Measurements from ENCODE around the gene JMJD6. TPM values are rescaled to one million over a fixed set of nuclear protein-coding genes. Genes with fewer than 3 reads are reported as not detected.

Gene JMJD6
- total RNA-seq, 4 donors from 2014 or later = 13.8 to 22.1 (median 17.7) TPM

GRCh38 chr17:76706817-76707216, 19.6 kb downstream of the JMJD6 start:
- 89% methylated on average over 3 of the region's 3 CpGs for WGBS
- H3K27ac ChIP-seq = no peak overlapping the region
- TF ChIP-seq CTCF (IDR thresholded peaks at IDR 0.05) (no peak), POLR2A (IDR thresholded peaks at IDR 0.05) (no peak), POLR2AphosphoS5 (IDR thresholded peaks at IDR 0.05) (no peak), EP300 (IDR thresholded peaks at IDR 0.05) (no peak)
- H3K4me1 ChIP-seq = peaks cover 34% of the 10 kb centered on the region
- no peaks in the 10 kb centered on the region for H3K9me3 ChIP-seq
- H3K4me3 ChIP-seq = no peak overlapping the region
- H3K36me3 ChIP-seq = no peaks in the 10 kb centered on the region
- no peak for DNase-seq (ENCODE audit: low spot score in 2 of 2)
- no peaks in the 10 kb centered on the region for H3K27me3 ChIP-seq

GRCh38 chr17:76704805-76705204, 21.6 kb downstream of the JMJD6 start:
- WGBS = 68% methylated on average over 4 of the region's 4 CpGs
- Histone ChIP-seq H3K4me3 (no peak overlapping the region), H3K27ac (no peak overlapping the region), H3K4me1 (peaks cover 45% of the 10 kb centered on the region), H3K36me3 (no peaks in the 10 kb centered on the region), H3K9me3 (no peaks in the 10 kb centered on the region), H3K27me3 (no peaks in the 10 kb centered on the region)
- no peak for DNase-seq (ENCODE audit: low spot score in 2 of 2)
- TF ChIP-seq CTCF (IDR thresholded peaks at IDR 0.05) (no peak), POLR2AphosphoS5 (IDR thresholded peaks at IDR 0.05) (no peak), EP300 (IDR thresholded peaks at IDR 0.05) (no peak), POLR2A (IDR thresholded peaks at IDR 0.05) (no peak)

GRCh38 chr17:76702941-76703637, 23.3 kb downstream of the JMJD6 start:
- H3K36me3 ChIP-seq = no peaks in the 10 kb centered on the region
- H3K4me3 ChIP-seq = no peak overlapping the region
- H3K27me3 ChIP-seq = no peaks in the 10 kb centered on the region
- TF ChIP-seq CTCF (IDR thresholded peaks at IDR 0.05) = no peak
- no peaks in the 10 kb centered on the region for H3K9me3 ChIP-seq
- DNase-seq (ENCODE audit: low spot score in 2 of 2) = no peak
- 89% methylated on average over 10 of the region's 10 CpGs for WGBS
- H3K4me1 ChIP-seq = peaks cover 42% of the 10 kb centered on the region
- no peak overlapping the region for H3K27ac ChIP-seq

GRCh38 chr17:76702076-76702475, 24.3 kb downstream of the JMJD6 start:
- TF ChIP-seq CTCF (IDR thresholded peaks at IDR 0.05) (no peak), POLR2A (IDR thresholded peaks at IDR 0.05) (no peak), POLR2AphosphoS5 (IDR thresholded peaks at IDR 0.05) (no peak), EP300 (IDR thresholded peaks at IDR 0.05) (no peak)
- Histone ChIP-seq H3K4me3 (no peak overlapping the region), H3K4me1 (peaks cover 45% of the 10 kb centered on the region), H3K36me3 (no peaks in the 10 kb centered on the region), H3K27me3 (no peaks in the 10 kb centered on the region), H3K9me3 (no peaks in the 10 kb centered on the region), H3K27ac (no peak overlapping the region)
- WGBS = 49% methylated on average over 2 of the region's 2 CpGs
- DNase-seq (ENCODE audit: low spot score in 2 of 2) = no peak

GRCh38 chr17:76701471-76701967, 24.9 kb downstream of the JMJD6 start:
- Histone ChIP-seq H3K36me3 (no peaks in the 10 kb centered on the region), H3K4me1 (peaks cover 50% of the 10 kb centered on the region), H3K27me3 (no peaks in the 10 kb centered on the region), H3K27ac (peak overlapping the region; percentile 75), H3K9me3 (no peaks in the 10 kb centered on the region), H3K4me3 (no peak overlapping the region)
- no peak for TF ChIP-seq POLR2AphosphoS5 (IDR thresholded peaks at IDR 0.05)
- no peak for TF ChIP-seq POLR2A (IDR thresholded peaks at IDR 0.05)
- TF ChIP-seq EP300 (IDR thresholded peaks at IDR 0.05) = no peak
- TF ChIP-seq CTCF (IDR thresholded peaks at IDR 0.05) = no peak
- DNase-seq (ENCODE audit: low spot score in 2 of 2) = no peak
- 64% methylated on average over 11 of the region's 11 CpGs for WGBS
